Uterus (tissue), 4 donors: ENCODE results near the gene SF1. TPM values are rescaled to one million over a fixed set of nuclear protein-coding genes. Genes with fewer than 3 reads are reported as not detected.

Experiments
- DNase-seq, 2 donors: peaks; one replicate each; pipeline ENCODE4 v3.0.0-alpha.2; 2019 to 2020
- H3K27ac ChIP-seq, 2 donors: fragments of 200-600 bp; sonication (generic); 1 replicate in 1 of 2; 2 replicates in 1 of 2; pipeline ENCODE4 v1.5.1; 2016 to 2018
- H3K27me3 ChIP-seq, 2 donors: fragments of 200-600 bp; sonication (generic); one replicate each; pipeline ENCODE4 v1.5.1; 2018 to 2019; ENCODE audit warnings: control low read depth in 1 of 2
- H3K36me3 ChIP-seq, 2 donors: fragments of 200-600 bp; sonication (generic); one replicate each; pipeline ENCODE4 v1.5.1; 2019; ENCODE audit warnings: control low read depth in 1 of 2
- H3K4me1 ChIP-seq, 2 donors: fragments of 200-600 bp; sonication (generic); one replicate each; pipeline ENCODE4 v1.5.1; 2018 to 2019; ENCODE audit warnings: control low read depth in 1 of 2
- H3K4me3 ChIP-seq, 2 donors: fragments of 200-600 bp; sonication (generic); 1 replicate in 1 of 2; 2 replicates in 1 of 2; pipeline ENCODE4 v1.5.1; 2018 to 2019; ENCODE audit warnings: mild to moderate bottlenecking in 1 of 2
- H3K9me3 ChIP-seq, 2 donors: fragments of 200-600 bp; sonication (generic); one replicate each; pipeline ENCODE4 v1.5.1; 2019; ENCODE audit warnings: control low read depth in 1 of 2
- CTCF ChIP-seq, 4 experiments: fragments of 200-600 bp in 2 of 4; fragments of 450-650 bp in 2 of 4; sonication (generic) in 2 of 4; IDR thresholded peaks; one replicate each; pipeline ENCODE4 v1.5.1; 2016 to 2019; ENCODE audit warnings: antibody characterized with exemption in 4 of 4, mild to moderate bottlenecking in 2 of 4, moderate library complexity in 1 of 4
- POLR2A ChIP-seq, 2 donors: fragments of 450-650 bp; IDR thresholded peaks; one replicate each; pipeline ENCODE4 v1.6.1; 2016; ENCODE audit warnings: antibody characterized with exemption in 2 of 2, mild to moderate bottlenecking in 1 of 2, moderate library complexity in 1 of 2
- intact Hi-C: fragments of 100-400 bp; cut with DNase I; formaldehyde crosslinking; loops from one replicate; pipeline ENCODE4 v1.15.1; 2023; ENCODE audit warnings: low total_unique reads
- total RNA-seq, 4 donors: library from RNA; depleted of rRNA in 3 of 4; stranded (reverse); fragments of >200 nt in 3 of 4; gene quantifications; one replicate each; pipeline versions ENCODE4 v1.1.0 to v1.2.4, GENCODE V29; 2014 to 2023
- donor health status: DM: yes; HTN: yes; CAD: no.

SF1 gene
- total RNA-seq, 4 donors from 2014 or later = 62.0 to 374 (median 219) TPM

- H3K27me3 ChIP-seq = peaks cover 8 to 23% of the 10 kb centered on the region in 2 donors
- TF ChIP-seq CTCF (IDR thresholded peaks at IDR 0.05) = no peak
- no peak for TF ChIP-seq POLR2A (IDR thresholded peaks at IDR 0.05)
- H3K9me3 ChIP-seq = no peaks in the 10 kb centered on the region
- no peaks in the 10 kb centered on the region for H3K36me3 ChIP-seq
- H3K27ac ChIP-seq = no peak overlapping the region
- no peaks in the 10 kb centered on the region for H3K4me1 ChIP-seq
- no peak overlapping the region for H3K4me3 ChIP-seq
- intact Hi-C loops = no loop called here
- DNase-seq = no peak
These were observed 58.2 kb downstream of the SF1 start for GRCh38 chr11:64720167-64720566.

- peaks cover 9 to 31% of the 10 kb centered on the region in 2 donors for H3K27me3 ChIP-seq
- H3K36me3 ChIP-seq = no peaks in the 10 kb centered on the region
- intact Hi-C loops = no loop called here
- H3K4me1 ChIP-seq = no peaks in the 10 kb centered on the region
- no peaks in the 10 kb centered on the region for H3K9me3 ChIP-seq
- no peak overlapping the region for H3K27ac ChIP-seq
- H3K4me3 ChIP-seq = no peak overlapping the region
- TF ChIP-seq POLR2A (IDR thresholded peaks at IDR 0.05) (no peak), CTCF (IDR thresholded peaks at IDR 0.05) (no peak)
- DNase-seq = no peak
These were observed 58.9 kb downstream of the SF1 start for GRCh38 chr11:64719406-64719805.

DNA sequence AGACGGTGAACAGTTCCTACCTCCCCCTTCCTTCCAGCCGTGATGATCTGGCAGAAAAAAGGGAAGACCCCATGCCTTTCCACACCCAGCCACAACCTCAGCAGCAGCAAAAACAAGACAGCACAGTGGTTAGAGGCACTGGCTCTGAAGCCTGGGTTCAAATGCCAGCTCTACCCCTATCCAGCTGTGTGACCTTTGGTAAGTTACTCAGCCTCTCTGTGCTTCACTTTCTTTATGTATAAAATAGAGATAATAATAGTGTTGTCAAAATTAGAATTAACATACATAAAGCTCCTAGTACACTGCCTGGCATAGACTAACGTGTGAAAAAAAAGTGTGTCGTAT, 59.6 kb downstream of the SF1 start:
- TF ChIP-seq CTCF (IDR thresholded peaks at IDR 0.05) (no peak), POLR2A (IDR thresholded peaks at IDR 0.05) (no peak)
- intact Hi-C loops = no loop called here
- Histone ChIP-seq H3K27ac (no peak overlapping the region), H3K4me3 (no peak overlapping the region), H3K36me3 (no peaks in the 10 kb centered on the region), H3K4me1 (peaks cover 0 to 2% of the 10 kb centered on the region in 2 donors), H3K9me3 (no peaks in the 10 kb centered on the region), H3K27me3 (peaks cover 16 to 37% of the 10 kb centered on the region in 2 donors)
- no peak for DNase-seq

- Histone ChIP-seq H3K4me1 (peaks cover 0 to 7% of the 10 kb centered on the region in 2 donors), H3K27ac (no peak overlapping the region), H3K9me3 (no peaks in the 10 kb centered on the region), H3K36me3 (no peaks in the 10 kb centered on the region), H3K4me3 (no peak overlapping the region), H3K27me3 (peaks cover 17 to 37% of the 10 kb centered on the region in 2 donors)
- intact Hi-C loops = no loop called here
- DNase-seq = no peak
- no peak for TF ChIP-seq POLR2A (IDR thresholded peaks at IDR 0.05)
- TF ChIP-seq CTCF (IDR thresholded peaks at IDR 0.05) = no peak
These were observed 60.1 kb downstream of the SF1 start for GRCh38 chr11:64718084-64718779.

DNA sequence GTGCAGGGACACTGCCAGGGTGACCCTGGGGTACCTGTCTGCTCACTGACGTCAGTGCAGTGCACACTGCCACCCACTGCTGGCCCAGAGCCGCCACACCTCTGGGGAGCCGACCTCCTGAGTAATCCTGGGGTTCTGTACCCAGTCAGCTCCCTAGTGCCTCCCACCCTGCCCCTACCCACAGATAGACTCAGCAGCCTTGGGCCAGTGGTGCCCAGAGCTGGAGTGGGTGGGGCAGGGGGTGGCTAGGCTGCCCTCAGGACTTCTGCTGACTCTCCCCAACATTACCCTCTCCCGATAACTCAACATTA, 61.1 kb downstream of the SF1 start:
- Histone ChIP-seq H3K9me3 (no peaks in the 10 kb centered on the region), H3K27me3 (peaks cover 23 to 42% of the 10 kb centered on the region in 2 donors), H3K27ac (no peak overlapping the region), H3K36me3 (no peaks in the 10 kb centered on the region), H3K4me3 (no peak overlapping the region), H3K4me1 (peaks cover 0 to 13% of the 10 kb centered on the region in 2 donors)
- DNase-seq = no peak
- TF ChIP-seq POLR2A (IDR thresholded peaks at IDR 0.05) (no peak), CTCF (IDR thresholded peaks at IDR 0.05) (no peak)
- intact Hi-C loops = no loop called here
